ENCODE measurements around the gene TAAR8.

Gene TAAR8

DNA sequence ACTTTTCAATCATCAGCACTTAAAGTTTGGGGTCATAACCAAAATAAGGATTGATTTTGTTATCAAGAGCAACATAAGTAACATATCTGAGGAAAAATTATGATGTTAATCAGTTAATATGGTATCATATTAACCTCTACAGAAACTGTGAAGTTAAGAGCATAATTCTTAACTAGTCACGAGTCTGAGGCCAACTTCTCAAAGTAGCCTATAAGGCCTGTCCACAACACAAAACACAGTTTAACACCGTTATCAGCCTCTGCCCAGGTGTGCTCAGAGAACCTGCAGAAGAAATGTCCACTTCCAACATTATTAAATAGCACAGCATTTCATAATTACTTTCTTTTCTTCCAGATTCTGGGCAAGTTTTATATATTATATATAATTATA lies 40.6 kb upstream of the TAAR8 start:
- peak; percentile 14 for DNase-seq (ENCODE audit: low read depth)
- TF ChIP-seq, protein P1, sequence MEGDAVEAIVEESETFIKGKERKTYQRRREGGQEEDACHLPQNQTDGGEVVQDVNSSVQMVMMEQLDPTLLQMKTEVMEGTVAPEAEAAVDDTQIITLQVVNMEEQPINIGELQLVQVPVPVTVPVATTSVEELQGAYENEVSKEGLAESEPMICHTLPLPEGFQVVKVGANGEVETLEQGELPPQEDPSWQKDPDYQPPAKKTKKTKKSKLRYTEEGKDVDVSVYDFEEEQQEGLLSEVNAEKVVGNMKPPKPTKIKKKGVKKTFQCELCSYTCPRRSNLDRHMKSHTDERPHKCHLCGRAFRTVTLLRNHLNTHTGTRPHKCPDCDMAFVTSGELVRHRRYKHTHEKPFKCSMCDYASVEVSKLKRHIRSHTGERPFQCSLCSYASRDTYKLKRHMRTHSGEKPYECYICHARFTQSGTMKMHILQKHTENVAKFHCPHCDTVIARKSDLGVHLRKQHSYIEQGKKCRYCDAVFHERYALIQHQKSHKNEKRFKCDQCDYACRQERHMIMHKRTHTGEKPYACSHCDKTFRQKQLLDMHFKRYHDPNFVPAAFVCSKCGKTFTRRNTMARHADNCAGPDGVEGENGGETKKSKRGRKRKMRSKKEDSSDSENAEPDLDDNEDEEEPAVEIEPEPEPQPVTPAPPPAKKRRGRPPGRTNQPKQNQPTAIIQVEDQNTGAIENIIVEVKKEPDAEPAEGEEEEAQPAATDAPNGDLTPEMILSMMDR (conservative IDR thresholded peaks at IDR 0.05; ENCODE audit: low read depth, low read length): no peak
- H3K4me3 ChIP-seq (ENCODE audit: low read depth, low read length): peak overlapping the region; percentile 93

GRCh38 chr6:132512342-132512637 lies 40.2 kb upstream of the TAAR8 start:
- DNase-seq (ENCODE audit: low read depth): no peak
- TF ChIP-seq, protein P1 (conservative IDR thresholded peaks at IDR 0.05; ENCODE audit: low read depth, low read length): no peak
- H3K4me3 ChIP-seq (ENCODE audit: low read depth, low read length): peak overlapping the region; percentile 93

DNA sequence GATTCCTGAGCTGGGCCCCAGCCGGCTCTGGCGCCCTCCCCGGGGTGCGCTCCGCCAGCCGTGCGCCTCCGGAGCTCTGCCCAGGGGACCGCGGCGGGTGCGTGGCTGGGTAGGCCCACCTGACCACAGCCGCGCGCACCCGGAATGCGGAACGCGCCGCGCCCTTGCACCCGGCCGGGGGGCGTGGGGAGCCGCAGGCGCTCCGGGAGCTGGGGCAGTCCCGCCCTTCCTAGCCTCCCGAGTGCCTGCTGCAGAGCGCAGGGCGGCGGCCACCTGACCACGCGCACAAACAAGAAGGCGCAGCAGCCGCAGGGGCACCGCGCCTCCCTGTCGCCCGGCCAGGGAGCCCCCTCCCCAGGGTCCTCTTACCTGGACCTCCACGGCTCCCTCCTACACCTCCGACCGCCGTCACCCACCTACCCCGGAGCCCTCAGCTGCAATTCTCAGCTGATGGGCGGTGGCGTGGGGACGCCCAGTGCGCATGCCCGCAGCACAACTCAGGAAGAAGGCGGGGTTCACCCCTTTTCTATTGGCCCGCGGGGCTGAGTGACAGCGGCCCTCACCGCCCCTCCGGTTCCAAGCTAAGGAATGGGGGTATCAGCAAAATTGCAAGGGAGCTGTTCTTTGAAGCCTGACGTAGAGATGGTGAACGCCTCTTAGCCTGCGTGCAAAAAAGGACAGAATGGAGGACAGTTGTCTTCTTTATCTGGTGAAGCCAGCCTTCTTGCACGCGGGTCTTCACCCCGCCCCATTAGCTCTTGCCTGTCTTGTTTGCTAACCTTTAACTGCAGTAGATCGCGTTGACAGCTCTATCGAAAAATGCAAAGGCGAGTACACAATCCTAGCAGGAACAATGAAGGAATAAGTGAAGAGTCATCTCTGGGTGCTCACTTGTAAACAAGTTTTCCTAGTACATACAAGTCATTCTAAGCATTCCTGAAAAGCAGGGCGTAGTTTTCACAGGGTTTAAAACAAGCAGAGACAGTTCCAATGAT lies 39.5 kb upstream of the TAAR8 start, which contains the start of gene STX7:
Gene STX7, minus strand, starts transcription at position 479 of the 995 bp plus-strand sequence. CDS start 9,586 bp downstream, outside the sequence.
- peak; percentile 93 for DNase-seq (ENCODE audit: low read depth)
- H3K4me3 ChIP-seq (ENCODE audit: low read depth, low read length): peak within 1 kb of the TSS; percentile 93
- TF ChIP-seq, protein P1 (conservative IDR thresholded peaks at IDR 0.05; ENCODE audit: low read depth, low read length): no peak

GRCh38 chr6:132513831-132514545 lies 38.5 kb upstream of the TAAR8 start:
- H3K4me3 ChIP-seq (ENCODE audit: low read depth, low read length): no peak overlapping the region
- TF ChIP-seq, protein P1 (conservative IDR thresholded peaks at IDR 0.05; ENCODE audit: low read depth, low read length): no peak
- peak; percentile 41 for DNase-seq (ENCODE audit: low read depth)

DNA sequence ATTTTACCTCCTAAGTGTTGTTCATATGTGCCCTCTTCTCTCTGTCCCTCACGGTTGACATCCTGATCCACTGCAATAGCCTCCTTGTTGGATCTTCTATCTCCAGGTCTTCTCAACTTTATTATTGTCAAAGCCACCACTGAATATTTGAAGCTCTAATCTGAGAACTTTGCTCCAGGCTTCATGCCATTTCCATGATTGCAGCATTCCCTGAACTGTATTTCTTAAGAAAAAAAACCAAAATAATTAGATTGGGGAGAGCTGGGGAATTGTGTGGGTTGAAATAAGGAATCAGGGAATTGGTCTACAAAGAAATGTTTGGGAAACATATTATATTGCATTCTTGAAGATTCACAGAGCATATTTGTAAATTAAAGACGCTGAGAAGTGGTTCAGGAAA lies 37.1 kb upstream of the TAAR8 start:
- TF ChIP-seq, protein P1 (conservative IDR thresholded peaks at IDR 0.05; ENCODE audit: low read depth, low read length): no peak
- no peak overlapping the region for H3K4me3 ChIP-seq (ENCODE audit: low read depth, low read length)
- DNase-seq (ENCODE audit: low read depth): no peak

DNA sequence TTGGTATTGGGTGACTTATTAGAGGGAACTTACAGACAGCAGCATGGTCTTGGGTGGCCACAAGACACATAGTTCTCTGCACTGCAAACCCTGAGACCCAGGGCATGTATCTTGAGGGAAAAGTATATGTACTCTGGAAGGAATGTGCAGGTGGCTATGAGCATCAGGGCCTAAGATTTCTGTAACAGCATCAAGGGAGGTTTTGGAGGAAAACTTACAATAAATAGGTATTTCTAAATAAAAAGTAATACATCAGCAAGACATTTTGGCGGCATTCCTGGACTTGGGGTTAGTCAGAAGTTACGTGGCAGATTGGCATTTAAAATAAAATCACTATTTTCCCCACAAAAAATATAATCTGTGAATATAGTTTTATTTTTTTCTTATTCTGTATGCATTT lies 31.5 kb upstream of the TAAR8 start:
- no peak for DNase-seq (ENCODE audit: low read depth)
- TF ChIP-seq, protein P1 (conservative IDR thresholded peaks at IDR 0.05; ENCODE audit: low read depth, low read length): no peak
- H3K4me3 ChIP-seq (ENCODE audit: low read depth, low read length): no peak overlapping the region
